Fibroblast of skin of abdomen (primary cell): ENCODE measurements around the gene PRR12.
"Not testable (repeated sequence)": the region's sequence is repeated elsewhere in the genome, so short reads cannot be mapped to it uniquely, and the experiment has no call there.

Experiments used
- DNase-seq: peaks from one replicate; pipeline ENCODE4 v3.0.0-alpha.2; 2013

PRR12 gene

DNA sequence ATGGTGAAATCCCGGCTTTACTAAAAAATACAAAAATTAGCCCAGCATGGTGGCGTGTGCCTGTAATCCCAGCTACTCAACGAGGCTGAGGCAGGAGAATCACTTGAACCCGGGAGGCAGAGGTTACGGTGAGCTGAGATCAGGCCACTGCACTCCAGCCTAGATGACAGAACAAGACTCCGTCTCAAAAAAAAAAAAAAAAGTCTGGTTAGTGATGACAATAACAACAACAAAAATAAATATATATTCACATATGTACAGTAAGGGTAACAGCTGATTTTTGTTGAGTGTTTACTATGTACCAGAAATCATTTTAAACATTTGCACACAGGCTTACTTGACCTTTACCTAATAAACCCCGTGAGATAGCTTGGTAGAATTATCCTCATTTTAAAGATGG, 26.0 kb downstream of the PRR12 start:
- DNase-seq: no peak

DNA sequence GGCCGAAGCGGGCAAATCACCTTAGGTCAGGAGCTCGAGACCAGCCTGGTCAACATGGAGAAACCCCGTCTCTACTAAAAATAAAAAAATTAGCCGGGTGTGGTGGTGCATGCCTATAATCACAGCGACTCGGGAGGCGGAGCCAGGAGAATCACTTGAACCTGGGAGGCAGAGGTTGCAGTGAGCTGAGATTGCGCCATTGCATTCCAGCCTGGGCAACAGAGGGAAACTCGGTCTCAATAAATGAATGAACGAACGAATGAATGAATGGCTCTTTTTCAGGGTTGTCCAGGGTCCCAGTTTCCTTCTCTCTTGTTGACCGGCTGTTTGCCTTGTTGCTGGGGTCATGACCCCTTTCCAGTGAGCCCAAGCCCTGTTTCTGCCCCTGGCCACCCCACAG, 26.9 kb downstream of the PRR12 start:
- DNase-seq: not testable (repeated sequence)

DNA sequence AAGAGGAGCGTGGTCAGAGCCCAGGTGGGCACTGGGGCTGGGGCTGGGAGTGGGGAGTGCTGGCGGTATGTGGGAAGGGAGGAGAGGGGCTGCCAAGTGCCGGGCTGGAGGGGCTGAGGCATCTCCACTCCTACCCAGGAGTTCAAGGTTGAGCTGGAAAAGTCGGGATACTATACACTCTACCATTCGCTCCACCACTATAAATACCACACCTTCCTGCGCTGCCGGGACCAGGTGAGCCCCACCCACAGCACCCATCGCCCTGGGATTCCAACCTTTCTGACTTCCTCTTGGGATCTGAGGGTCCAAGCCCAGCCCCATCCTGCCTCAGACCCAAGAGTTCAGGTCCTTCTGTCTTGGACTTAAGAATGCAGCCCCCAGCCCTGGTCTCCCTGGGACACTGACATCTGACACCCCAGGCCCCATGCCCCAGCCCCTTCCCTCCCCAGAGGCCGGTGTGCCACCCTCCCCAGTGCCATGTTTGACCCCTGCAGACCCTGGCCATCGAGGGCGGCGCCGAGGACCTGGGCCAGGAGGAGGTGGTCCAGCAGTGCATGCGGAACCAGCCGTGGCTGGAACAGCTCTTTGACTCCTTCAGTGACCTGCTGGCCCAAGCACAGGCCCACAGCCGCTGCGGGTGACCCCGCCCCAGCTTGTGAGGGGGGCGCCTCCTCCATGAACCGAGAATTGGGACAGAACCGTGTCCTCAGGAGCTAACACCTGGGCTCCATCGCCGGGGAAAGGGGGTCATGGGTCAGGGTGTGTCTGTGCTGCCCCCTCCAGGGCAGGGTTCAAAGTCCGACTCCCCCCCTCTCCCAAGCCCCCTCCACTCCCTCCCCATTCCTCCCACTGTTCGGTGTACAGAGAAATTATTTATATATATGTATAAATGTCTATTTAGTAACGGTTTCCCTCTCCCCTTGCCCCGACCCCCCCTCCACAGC, 34.3 kb downstream of the PRR12 start:
- DNase-seq: no peak

DNA sequence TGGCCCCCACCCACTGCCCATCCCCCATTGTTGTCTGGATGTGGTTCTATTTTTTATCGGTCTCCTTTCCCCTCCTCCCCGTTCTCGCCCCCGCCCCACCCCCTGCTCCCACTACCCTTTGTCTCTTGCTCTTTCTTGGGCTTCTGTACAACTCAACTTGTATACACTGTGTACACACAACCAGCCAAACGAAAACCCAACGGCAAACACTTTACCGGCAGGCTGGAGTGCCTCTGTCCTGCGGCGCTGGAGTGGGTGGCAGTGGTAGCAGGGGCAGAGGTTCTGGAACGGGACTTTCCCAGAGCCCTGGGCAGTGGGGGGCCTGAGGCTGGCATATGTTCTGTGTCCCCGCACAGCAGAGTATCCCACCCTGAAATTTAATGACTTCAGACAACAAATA, 35.2 kb downstream of the PRR12 start:
- DNase-seq: no peak

DNA sequence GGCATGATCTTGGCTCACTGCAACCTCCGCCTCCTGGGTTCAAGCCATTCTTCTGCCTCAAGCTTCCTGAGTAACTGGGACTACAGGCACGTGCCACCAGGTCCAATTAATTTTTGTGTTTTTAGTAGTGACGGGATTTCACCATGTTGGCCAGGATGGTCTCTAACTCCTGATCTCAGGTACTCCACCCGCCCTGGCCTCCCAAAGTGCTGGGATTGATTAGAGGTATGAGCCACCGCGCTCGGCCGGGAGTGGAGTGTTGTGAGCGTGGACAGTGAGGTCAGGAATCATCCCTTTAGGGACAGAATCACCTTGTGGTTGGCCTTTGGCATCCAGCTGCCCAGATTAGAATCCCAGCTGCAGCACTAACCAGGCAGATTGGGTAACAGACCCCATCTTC, 38.7 kb downstream of the PRR12 start:
- DNase-seq: no peak

DNA sequence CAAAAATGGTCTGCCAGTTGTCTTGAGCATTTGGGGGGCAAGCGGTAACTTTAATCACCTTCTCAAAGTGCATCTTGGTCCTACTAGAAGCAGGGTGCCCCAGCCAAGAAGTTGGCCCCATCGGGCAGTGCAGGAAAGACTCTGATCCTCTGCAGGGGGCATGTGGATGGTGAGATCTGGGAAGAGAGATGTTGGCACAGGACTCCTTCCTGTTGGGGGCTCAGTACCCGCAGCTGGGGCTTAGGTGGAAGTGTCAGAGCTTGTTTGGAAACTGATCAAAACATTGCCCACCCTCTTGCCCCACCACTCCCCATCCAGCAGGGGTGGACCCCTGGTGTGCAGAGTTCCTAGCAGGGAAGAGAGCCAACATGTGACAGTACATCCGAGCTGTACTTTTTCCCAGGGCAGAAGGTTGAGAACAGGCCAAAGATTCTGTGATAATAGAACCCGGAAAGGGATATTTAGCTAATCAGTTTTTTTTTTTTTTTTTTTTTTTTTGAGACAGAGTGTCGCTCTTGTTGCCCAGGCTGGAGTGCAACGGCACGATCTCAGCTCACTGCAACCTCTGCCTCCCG, 40.1 kb downstream of the PRR12 start:
- no peak for DNase-seq

DNA sequence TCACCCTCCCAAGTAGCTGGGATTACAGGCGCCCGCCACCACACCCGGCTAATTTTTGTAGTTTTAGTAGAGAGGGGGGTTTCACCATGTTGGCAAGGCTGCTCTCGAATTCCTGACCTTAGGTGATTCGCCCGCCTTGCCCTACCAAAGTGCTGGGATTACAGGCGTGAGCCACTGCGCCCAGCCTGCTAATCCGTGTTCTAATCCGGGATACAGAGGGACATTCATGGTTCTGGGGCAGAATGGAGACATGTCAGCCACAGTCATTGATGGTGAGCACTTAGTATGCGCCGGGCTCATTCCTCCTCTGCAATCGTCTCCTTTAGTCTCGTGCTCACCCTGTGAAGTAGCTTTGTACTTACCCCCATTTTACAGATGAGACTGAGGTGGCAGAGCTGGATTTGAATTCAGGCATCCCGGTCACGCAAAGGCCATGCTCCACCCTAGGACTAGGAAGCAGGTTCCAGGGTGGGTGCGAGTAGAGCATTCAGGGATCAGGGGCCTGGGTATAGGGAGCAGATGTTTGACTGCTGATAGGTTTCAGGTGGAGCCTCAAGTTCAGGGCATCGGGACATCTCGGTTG, 40.7 kb downstream of the PRR12 start:
- no peak for DNase-seq

DNA sequence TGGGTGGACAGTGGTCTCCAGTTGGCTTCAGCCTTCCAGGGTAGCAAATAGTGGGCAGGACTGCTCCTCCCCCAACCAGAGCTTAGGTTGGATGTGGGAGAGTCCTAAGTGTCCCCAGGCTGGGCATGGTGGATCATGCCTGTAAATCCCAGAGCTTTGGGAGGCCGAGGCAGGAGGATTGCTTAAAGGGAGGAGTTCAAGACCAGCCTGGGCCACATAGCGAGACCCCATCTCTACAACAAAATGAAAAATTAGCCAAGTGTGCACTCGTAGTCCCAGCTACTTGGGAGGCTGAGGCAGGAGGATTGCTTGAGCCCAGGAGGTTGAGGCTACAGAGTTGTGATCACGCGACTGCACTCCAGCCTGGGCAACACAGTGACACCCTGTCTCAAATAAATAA, 41.6 kb downstream of the PRR12 start:
- no peak for DNase-seq

DNA sequence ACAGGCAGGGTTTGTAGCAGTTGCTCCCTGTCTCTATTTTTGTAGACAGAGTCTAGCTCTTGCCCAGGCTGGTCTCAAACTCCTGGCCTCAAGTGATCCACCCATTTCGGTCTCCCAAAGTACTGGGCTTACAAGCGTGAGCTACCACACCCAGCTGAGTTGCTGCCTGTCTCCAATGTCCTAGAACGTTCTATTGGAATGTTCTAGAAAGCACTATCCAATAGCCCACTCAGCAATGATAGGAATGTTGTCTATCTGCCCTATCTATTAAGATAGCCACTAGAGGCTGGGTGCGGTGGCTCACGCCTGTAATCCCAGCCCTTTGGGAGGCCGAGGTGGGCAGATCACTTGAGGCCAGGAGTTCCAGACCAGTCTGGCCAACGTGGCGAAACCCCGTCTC, 42.3 kb downstream of the PRR12 start:
- not testable (repeated sequence) for DNase-seq

DNA sequence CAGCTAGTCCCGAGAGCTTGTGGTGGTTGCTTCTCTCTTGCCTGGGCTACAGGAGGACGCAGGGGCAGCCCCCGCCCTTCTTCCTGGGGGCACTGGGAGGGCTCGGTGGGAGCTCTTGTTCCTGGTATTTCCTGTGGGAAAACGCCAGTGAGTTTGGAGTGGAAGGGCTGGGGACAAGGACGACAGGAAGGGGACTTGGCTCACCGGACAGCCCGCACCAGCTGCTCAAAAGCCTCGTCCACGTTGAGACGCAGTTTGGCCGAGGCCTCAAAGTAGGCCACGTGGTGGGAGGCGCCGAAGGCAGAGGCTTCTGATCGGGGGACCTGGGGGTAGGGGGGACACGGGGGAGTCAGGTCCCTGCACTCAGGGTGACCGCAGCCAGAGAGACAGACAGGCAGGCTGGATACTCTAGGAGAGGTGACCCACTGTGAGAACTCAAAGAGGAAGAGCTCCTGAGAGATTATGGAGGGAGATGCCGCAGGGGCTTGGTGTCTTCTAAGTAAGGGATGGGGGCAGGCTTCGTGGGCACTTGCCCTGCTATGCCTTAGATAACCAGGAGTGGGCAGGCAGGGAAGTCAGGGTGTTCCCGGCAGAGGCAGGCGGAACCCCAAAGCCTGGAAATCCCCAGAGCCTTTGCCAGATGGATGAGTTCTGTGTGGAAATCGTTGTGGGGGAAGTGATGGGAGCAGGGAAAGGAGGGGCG, 44.7 kb downstream of the PRR12 start:
- DNase-seq: peak; percentile 42

DNA sequence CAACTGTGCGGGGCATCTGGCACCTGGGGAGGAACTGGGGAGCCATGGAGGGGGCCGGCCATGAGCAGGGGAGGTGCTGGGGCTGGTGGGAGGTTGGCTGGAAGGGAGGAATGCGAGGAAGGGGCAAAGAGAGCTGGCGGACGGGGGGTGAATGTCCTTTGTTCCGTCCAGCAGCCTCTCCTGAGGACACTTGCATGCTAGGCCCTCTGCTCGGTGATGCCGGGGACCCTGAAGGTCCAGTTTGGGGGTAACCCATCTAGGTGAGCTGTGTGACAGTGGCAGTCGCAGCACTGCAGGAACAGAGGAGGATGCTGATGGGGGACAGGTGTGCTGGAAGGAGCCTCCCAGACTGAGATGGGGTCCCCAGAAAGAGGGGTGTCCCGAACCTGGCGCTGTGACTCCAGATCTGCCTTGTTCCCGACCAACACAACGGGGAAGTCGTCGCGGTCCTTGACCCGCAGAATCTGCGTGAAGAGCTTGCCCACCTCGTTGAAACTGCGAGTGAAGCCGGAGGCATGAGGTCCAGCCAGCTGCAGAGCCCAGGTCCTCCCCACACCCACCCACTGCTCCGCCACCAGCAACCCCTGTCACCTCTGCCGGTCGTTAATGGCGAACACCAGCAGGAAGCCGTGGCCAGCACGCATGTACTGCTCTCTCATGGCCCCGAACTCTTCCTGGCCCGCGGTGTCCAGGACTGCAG, 45.4 kb downstream of the PRR12 start:
- DNase-seq: no peak

DNA sequence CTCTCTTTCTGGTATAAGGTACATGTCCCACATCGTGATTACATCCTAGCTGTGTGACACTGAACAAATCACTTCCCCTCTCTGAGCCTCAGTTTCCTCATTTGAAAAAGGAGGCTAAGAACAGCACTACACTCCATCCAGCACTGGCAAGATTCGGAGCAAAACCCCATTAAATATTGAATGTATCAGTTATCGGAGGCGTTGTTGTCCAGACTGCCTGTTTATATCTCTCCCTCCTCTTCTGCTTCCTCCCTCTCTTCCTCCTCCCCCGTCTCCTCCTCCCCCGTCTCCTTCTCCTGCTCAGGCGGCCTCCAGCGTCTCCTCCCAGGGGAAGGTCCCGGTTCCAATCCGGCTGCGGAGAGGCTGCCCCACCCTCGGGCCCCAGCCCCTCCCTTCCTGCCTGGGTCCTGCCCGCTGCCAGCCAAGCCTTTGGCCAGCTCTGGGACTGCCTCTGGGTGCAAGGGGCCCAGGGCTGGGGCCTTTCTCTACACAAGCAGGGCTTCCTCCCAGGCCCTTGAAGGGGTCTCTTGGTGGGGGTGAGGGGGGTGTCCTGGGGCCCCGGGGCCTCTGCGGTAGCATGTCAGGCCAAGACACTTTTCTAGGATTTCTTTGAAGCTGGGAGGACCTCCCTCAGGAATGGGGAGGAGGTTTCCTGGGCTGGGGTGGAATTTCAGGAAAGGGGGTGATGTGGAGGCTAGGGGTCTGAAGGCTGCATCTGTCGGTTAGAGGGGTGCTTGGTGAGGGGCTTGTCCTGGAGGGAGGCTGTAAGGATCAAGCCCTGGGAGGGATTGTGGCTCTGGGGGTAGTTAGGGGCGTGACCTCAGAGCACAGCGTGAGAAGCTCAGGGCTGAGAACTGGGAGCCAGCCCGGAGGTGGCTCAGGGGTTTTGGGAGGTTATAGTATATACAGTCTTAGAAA, 47.1 kb downstream of the PRR12 start:
- peak; percentile 76 for DNase-seq

DNA sequence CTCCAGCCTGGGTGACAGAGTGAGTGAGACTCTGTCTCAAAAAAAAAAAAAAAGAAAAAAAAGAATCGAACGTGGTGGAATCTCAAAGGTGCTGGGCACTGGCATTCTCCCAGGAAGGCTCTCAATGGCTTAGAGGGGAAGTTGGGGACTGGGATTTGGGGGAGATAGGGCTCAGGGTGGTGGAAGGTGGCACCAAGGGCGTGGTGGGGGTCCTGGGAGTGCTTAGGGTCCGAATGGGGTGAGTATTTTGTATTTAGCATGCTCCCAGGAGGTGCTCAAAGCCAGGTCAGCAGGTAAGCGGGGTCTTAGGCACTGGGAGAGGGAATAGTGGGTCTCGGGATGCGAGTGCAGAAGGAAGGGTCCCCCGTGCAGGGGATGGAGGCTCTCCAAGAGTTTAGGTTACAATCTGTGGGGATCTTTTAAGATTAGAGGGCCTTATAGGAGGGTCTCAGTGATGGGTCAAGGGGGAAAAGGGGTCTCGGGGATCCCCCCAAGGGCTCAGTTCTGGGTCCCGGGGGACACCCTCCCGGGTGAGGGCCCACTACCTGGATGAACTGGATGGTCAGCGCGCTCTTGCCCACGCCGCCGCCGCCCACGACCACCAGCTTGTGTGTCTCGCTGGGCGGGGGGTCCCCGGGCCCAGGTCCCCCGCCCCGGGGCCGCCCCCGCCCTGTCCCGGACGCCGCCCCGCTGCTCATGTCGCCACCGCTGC, 48.6 kb downstream of the PRR12 start:
- no peak for DNase-seq

DNA sequence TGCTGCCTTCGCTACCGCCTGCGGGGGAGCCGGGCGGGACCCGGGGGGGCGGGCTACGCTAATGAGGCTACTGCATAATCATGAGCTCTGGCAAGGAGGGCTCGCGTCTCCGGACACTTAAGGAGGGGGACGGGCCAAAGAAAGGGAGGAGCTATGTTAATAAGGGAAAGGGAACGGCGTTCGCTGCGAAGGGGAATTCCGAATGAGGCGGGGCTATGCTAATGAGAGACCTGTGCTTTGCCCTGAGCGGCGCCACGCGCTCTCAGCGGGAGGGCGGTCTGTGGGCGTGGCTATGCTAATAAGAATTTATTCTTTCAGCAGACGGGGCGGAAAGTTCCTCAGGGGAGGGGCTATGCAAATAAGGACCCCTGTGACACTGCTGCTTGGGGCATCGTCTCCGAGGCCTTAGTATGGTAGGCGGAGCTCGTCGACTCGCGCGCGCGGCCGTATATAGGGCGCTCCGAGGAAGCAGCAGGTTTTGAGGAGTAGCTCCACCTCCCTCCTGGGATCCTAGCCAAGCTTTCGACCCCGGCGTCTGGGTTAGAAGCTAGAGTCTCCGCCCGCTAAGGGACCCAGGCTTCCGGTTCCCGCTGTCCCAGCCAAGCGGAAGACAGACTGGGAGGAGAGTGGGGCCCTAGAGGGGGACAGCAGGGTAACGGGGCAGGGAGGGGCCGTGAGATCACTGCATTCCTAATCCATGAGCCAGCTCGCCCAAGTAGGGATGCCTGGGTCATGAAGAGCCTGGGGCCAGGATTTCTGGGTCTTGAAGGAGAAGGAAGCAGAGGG, 49.3 kb downstream of the PRR12 start, which contains the start of gene RRAS:
Gene RRAS (minus strand): TSS at position 31 of the 786 bp plus-strand sequence. CDS start 45 bp downstream, outside the sequence.
- DNase-seq: peak; percentile 100

DNA sequence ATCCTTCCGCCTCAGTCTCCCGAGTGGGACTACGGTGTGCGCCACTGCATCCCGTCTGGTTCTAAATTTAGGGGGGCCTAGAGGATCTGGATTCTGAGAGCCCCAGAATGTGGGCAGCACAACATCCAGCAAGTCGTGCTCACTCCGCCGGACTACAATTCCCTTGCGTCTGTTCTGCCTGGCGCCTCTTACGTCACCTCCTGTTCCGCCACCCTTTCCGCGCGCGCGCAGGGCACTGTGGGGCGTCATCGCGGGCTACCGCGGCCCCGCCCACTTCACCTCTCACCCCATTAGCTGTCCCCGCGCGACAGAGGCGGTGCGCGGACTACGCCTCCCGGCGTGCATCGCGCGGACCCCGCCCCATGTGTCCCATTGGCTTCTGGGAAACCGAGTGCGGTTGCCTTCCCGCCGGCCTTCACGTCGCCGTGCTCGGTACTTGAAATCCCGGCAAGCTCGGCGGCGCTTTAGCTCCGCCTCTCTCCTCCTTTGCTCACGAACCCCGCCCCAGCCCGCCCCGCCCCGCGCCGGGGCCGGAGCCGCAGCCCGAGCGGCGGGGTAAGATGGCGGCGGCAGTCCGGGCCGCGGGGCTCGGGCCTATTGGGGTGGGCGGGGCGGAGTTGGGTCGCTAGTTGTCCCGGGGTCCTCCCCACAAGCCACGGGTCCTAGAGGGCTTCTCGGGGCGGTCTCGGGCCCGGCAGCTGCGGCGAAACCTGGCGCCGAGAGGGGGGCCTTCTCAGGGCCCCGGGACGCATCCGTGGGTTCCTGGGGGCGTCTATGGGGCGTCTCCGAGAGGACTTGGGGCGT, 50.9 kb downstream of the PRR12 start, which contains the start of gene SCAF1:
Gene SCAF1 (plus strand): TSS at position 522 of the 804 bp plus-strand sequence. CDS start 2,818 bp downstream, outside the sequence.
- peak; percentile 100 for DNase-seq

DNA sequence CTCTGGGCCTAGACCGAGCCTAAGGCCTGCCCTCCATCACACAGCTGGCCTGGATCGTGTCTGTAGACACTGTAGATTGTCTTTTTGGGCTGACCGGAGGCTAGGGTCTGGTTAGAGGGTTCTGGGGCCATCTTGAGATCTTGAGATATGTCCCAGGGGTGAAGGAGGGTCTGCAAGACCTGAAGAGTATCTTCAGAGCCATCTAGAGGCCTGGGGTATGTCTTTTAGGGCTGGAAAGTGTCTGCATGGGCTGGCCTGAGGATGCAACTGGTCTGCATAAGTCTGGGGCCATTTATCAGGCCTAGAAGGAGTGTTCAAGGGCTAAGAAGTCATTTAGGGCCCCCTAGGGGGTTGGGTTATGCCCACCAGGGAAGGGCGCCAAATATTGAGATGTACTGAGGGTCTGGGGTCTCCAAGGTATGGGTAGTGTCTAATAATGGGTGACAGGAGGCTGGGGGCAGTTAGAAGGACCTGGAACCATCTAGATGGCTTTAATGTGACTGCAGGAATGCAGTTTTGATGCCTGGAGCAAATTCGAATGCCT, 51.6 kb downstream of the PRR12 start:
- DNase-seq: no peak

DNA sequence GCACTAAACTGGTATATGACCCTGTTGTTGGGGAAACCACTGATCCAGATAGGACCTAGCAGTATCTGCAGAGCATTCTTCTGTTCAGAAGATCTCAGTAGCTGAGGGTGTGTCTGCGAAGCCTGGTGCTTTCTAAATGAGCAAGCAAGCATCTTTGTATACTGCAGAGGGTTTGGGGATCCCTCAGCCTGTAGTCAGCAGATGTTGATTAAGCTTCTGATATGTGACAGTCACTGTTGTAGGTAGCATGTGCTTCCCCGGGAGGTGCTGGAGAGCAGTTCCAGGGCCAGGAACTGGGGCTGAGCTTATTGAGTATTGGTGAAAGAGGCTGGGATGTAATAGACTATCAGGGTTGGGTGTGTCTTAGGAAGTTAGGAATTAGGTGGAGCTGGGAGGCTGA, 52.5 kb downstream of the PRR12 start:
- no peak for DNase-seq

DNA sequence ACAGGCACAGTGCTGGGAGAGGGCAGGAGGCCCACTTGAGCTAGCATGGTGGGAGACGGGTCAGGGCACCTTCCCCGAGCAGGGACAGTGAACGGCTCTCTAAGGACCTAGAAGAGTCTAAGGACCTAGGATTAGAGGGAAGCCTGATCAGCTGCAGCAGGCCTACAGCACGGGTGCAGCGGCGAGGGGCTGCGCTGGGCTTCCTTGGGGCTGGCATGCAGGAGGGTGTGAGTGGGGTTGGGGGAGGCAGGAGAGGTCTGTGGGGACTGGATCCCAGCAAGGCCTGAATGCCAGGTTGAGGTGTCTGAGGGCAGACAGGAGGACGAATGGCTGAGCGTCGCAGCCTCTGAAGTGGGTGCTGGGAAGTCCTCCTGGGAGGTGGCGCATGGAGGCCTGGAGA, 54.6 kb downstream of the PRR12 start:
- DNase-seq: no peak
